Esophagus (tissue), 2 donors: ENCODE results near the gene DBNDD1. TPM values are rescaled to one million over a fixed set of nuclear protein-coding genes. Genes with fewer than 3 reads are reported as not detected.
A peak's percentile ranks its signal among the peaks of the same experiment; 100 is the strongest.
"Not testable (repeated sequence)": the region's sequence is repeated elsewhere in the genome, so short reads cannot be mapped to it uniquely, and the experiment has no call there.

Source experiments
- H3K27ac ChIP-seq, 2 donors: one replicate each; pipeline ENCODE4 v1.5.1; 2013; ENCODE audit warnings: low read depth in 2 of 2, mild to moderate bottlenecking in 2 of 2, inconsistent platforms in 1 of 2, low read length in 1 of 2, moderate library complexity in 1 of 2
- H3K27me3 ChIP-seq, 2 donors: one replicate each; pipeline ENCODE4 v1.6.1; 2013; ENCODE audit warnings: low read length in 2 of 2, control low read depth in 1 of 2, mild to moderate bottlenecking in 1 of 2; ENCODE audit not compliant: insufficient read depth in 2 of 2, control insufficient read depth in 1 of 2
- H3K36me3 ChIP-seq, 2 donors: one replicate each; pipeline ENCODE4 v1.6.1; 2013; ENCODE audit warnings: low read length in 1 of 2; ENCODE audit not compliant: control insufficient read depth in 2 of 2, insufficient read depth in 2 of 2
- H3K4me1 ChIP-seq, 2 donors: one replicate each; pipeline ENCODE4 v1.6.1; 2013; ENCODE audit warnings: low read length in 1 of 2; ENCODE audit not compliant: control insufficient read depth in 2 of 2, insufficient read depth in 2 of 2
- H3K4me3 ChIP-seq, 2 donors: one replicate each; pipeline ENCODE4 v1.5.1; 2013; ENCODE audit warnings: low read length in 2 of 2, mild to moderate bottlenecking in 2 of 2, low read depth in 1 of 2, moderate library complexity in 1 of 2
- H3K9me3 ChIP-seq, 2 donors: one replicate each; pipeline ENCODE4 v1.6.1; 2013; ENCODE audit warnings: mild to moderate bottlenecking in 2 of 2, low read depth in 1 of 2, low read length in 1 of 2, moderate library complexity in 1 of 2; ENCODE audit not compliant: control insufficient read depth in 2 of 2, insufficient read depth in 1 of 2
- WGBS, 2 donors: extraction: QIAGEN DNeasy Blood & Tissue Kit; methylation state at CpG; one replicate each; pipeline ENCODE4 v1.1.7; 2013; 5-methylcytosine and 5-hydroxymethylcytosine counted together
- polyA plus RNA-seq, 2 donors: library from polyadenylated mRNA; stranded (reverse); fragments of 200-250 nt; gene quantifications; one replicate each; pipeline ENCODE4 v1.2.3, GENCODE V29; 2013
- donor health status: healthy with polysubstance abuse.
- donor health status: Bipolar disorder and iron deficiency.

DBNDD1 gene
- polyA plus RNA-seq, 2 donors, result 17.9 TPM

- peaks cover 0 to 15% of the 10 kb centered on the region in 2 donors for H3K9me3 ChIP-seq
- 56 to 65% methylated on average over 7 of the region's 7 CpGs for WGBS, 2 donors
- peaks cover 21 to 35% of the 10 kb centered on the region in 2 donors for H3K36me3 ChIP-seq
- not testable (repeated sequence) for H3K4me1 ChIP-seq, H3K27me3 ChIP-seq, H3K4me3 ChIP-seq
- peak overlapping the region; percentile 3 to 89 for H3K27ac ChIP-seq
Measured at GRCh38 chr16:89995475-89996177, 23.6 kb downstream of the DBNDD1 start.

- 50 to 53% methylated on average over 8 of the region's 8 CpGs for WGBS, 2 donors
Measured at GRCh38 chr16:89994721-89995474, 24.4 kb downstream of the DBNDD1 start.

GRCh38 chr16:89994389-89994720, 24.9 kb downstream of the DBNDD1 start:
- Histone ChIP-seq H3K4me3 (no peak overlapping the region), H3K9me3 (peaks cover 0 to 15% of the 10 kb centered on the region in 2 donors), H3K27ac (peak overlapping the region; percentile 57 to 89), H3K36me3 (peaks cover 22 to 36% of the 10 kb centered on the region in 2 donors), H3K4me1 (no peaks in the 10 kb centered on the region), H3K27me3 (no peaks in the 10 kb centered on the region)
- 87 to 89% methylated on average over 7 of the region's 7 CpGs for WGBS, 2 donors

More at GRCh38 chr16:89994721-89995474, 24.4 kb downstream of the DBNDD1 start:
- not testable (repeated sequence) for H3K4me3 ChIP-seq, H3K4me1 ChIP-seq, H3K27me3 ChIP-seq
- Histone ChIP-seq H3K9me3 (peaks cover 0 to 15% of the 10 kb centered on the region in 2 donors), H3K27ac (peak overlapping the region; percentile 57 to 89), H3K36me3 (peaks cover 22 to 36% of the 10 kb centered on the region in 2 donors)

GRCh38 chr16:89993971-89994370, 25.3 kb downstream of the DBNDD1 start:
- peaks cover 0 to 15% of the 10 kb centered on the region in 2 donors for H3K9me3 ChIP-seq
- H3K4me3 ChIP-seq, result no peak overlapping the region
- peaks cover 0 to 1% of the 10 kb centered on the region in 2 donors for H3K4me1 ChIP-seq
- 88 to 91% methylated on average over 7 of the region's 7 CpGs for WGBS, 2 donors
- no peaks in the 10 kb centered on the region for H3K27me3 ChIP-seq
- peak overlapping the region in 1 of 2 donors; percentile 89 for H3K27ac ChIP-seq
- peaks cover 22 to 37% of the 10 kb centered on the region in 2 donors for H3K36me3 ChIP-seq

DNA sequence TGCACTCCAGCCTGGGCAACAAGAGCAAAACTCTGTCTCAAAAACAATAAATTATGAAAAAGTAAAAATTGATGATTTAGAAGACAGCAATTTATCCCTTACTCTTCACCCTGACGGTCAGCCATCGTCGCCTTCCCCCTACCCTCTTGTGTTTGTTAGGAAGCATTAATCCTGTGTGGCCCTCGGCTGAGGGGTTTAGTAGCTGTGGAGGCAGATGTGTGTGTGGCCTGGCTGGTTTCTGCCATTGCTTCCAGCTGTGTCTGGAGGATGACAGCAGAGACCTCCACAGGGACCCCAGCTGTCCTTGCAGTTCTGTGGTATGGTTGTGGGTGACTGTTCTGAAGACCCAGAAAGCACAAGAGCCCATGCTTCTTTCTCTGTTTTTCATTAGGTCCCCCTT, 25.9 kb downstream of the DBNDD1 start:
- Histone ChIP-seq H3K36me3 (peaks cover 22 to 37% of the 10 kb centered on the region in 2 donors), H3K27ac (no peak overlapping the region)

GRCh38 chr16:89990799-89991198, 28.5 kb downstream of the DBNDD1 start:
- H3K27me3 ChIP-seq, result no peaks in the 10 kb centered on the region
- peaks cover 0 to 12% of the 10 kb centered on the region in 2 donors for H3K9me3 ChIP-seq
- 84 to 87% methylated on average over 7 of the region's 7 CpGs for WGBS, 2 donors
- H3K4me1 ChIP-seq, result peaks cover 0 to 2% of the 10 kb centered on the region in 2 donors
- no peak overlapping the region for H3K27ac ChIP-seq
- H3K36me3 ChIP-seq, result peaks cover 24 to 49% of the 10 kb centered on the region in 2 donors
- no peak overlapping the region for H3K4me3 ChIP-seq

More for the DNA sequence above, 25.9 kb downstream of the DBNDD1 start:
- Histone ChIP-seq H3K4me1 (peaks cover 0 to 2% of the 10 kb centered on the region in 2 donors), H3K4me3 (no peak overlapping the region), H3K27me3 (no peaks in the 10 kb centered on the region), H3K9me3 (peaks cover 0 to 15% of the 10 kb centered on the region in 2 donors)
- WGBS, 2 donors, result 96% methylated on average over 4 of the region's 4 CpGs

DNA sequence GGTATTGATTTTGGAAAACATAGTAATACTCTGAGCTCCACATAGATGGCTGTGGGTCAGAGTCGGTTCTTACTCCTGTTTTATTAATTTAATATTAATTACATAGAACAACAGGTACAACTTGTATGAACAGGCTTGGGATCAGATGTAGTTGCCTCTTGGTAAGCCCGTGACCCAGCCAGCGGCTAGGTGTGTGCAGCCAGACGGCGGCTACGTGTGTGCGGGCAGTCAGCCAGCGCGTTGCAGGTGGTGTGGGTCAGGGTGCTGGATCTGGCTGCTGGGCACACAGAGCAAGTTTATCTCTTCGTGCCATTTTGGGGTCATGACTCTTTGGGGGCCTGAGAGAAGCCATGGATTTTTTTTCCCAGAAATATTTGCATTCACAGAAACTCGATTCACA, 30.3 kb downstream of the DBNDD1 start:
- Histone ChIP-seq H3K4me1 (peaks cover 0 to 2% of the 10 kb centered on the region in 2 donors), H3K27ac (no peak overlapping the region), H3K9me3 (no peaks in the 10 kb centered on the region), H3K4me3 (no peak overlapping the region), H3K27me3 (no peaks in the 10 kb centered on the region), H3K36me3 (peaks cover 27 to 54% of the 10 kb centered on the region in 2 donors)
- 74 to 85% methylated on average over 11 of the region's 11 CpGs for WGBS, 2 donors

DNA sequence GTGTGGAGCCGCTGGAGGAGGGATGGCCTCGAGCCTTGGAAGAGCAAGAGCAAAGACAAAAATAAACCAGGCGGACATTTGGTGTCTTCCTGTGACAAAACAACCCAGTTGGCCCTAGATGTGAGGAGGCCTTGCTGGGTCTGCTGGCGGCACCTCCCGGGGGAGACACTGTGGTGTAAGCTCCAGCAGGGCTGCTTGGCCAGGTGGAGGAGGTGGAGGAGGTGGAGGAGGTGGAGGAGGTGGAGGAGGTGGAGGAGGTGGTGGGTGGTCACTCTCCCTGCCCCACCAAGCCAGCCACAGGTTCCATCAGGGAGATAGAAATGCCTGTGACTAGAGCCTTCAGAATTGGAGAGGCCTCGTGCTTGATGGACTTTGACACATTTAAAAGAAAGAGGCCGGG, 32.1 kb downstream of the DBNDD1 start:
- H3K27ac ChIP-seq, result no peak overlapping the region
- H3K9me3 ChIP-seq, result no peaks in the 10 kb centered on the region
- H3K4me1 ChIP-seq, result peaks cover 0 to 2% of the 10 kb centered on the region in 2 donors
- H3K27me3 ChIP-seq, result no peaks in the 10 kb centered on the region
- peaks cover 16 to 60% of the 10 kb centered on the region in 2 donors for H3K36me3 ChIP-seq
- 95 to 99% methylated on average over 7 of the region's 7 CpGs for WGBS, 2 donors
- H3K4me3 ChIP-seq, result no peak overlapping the region

- H3K9me3 ChIP-seq, result no peaks in the 10 kb centered on the region
- WGBS, 2 donors, result 92 to 96% methylated on average over 13 of the region's 13 CpGs
- peaks cover 0 to 2% of the 10 kb centered on the region in 2 donors for H3K4me1 ChIP-seq
- no peaks in the 10 kb centered on the region for H3K27me3 ChIP-seq
- no peak overlapping the region for H3K27ac ChIP-seq
- H3K36me3 ChIP-seq, result peaks cover 15 to 60% of the 10 kb centered on the region in 2 donors
- no peak overlapping the region for H3K4me3 ChIP-seq
Measured at GRCh38 chr16:89986600-89986999, 32.7 kb downstream of the DBNDD1 start.
